Astrocyte (in vitro differentiated cells and primary cell): ENCODE measurements around the gene PXDN. TPM values are rescaled to one million over a fixed set of nuclear protein-coding genes. Genes with fewer than 3 reads are reported as not detected.

Experiments
- DNase-seq: peaks from one replicate; pipeline ENCODE4 v3.0.0-alpha.2; 2010; ENCODE audit warnings: low read depth
- FAIRE-seq: peaks from 2 replicates; lab custom pipeline; 2011; peaks lifted over from hg19 to GRCh38; lab: Jason Lieb, UNC
- H2AFZ ChIP-seq: 2 replicates; pipeline ENCODE4 v1.6.0; 2012; ENCODE audit warnings: low read depth, low read length, inconsistent platforms
- H3K27ac ChIP-seq: 2 replicates; pipeline ENCODE4 v1.5.1; 2011; ENCODE audit warnings: low read depth, low read length, inconsistent platforms
- H3K27me3 ChIP-seq: 2 replicates; pipeline ENCODE4 v1.6.0; 2011; ENCODE audit warnings: low read length, inconsistent platforms; ENCODE audit not compliant: insufficient read depth
- H3K36me3 ChIP-seq: 2 replicates; pipeline ENCODE4 v1.5.1; 2011; ENCODE audit warnings: low read length, inconsistent platforms; ENCODE audit not compliant: insufficient read depth
- H3K4me1 ChIP-seq: 2 replicates; pipeline ENCODE4 v1.5.1; 2011; ENCODE audit warnings: low read length, inconsistent platforms; ENCODE audit not compliant: insufficient read depth
- H3K4me2 ChIP-seq: 2 replicates; pipeline ENCODE4 v1.6.0; 2012; ENCODE audit warnings: low read length, inconsistent platforms
- H3K4me3 ChIP-seq: 2 replicates; pipeline ENCODE4 v1.5.1; 2011; ENCODE audit warnings: low read depth, mild to moderate bottlenecking, low read length, inconsistent platforms; ENCODE audit not compliant: insufficient read depth
- H3K79me2 ChIP-seq: 2 replicates; pipeline ENCODE4 v1.6.0; 2012; ENCODE audit warnings: mild to moderate bottlenecking, low read length, inconsistent platforms; ENCODE audit not compliant: insufficient read depth
- H3K9ac ChIP-seq: 2 replicates; pipeline ENCODE4 v1.6.0; 2012; ENCODE audit warnings: mild to moderate bottlenecking, low read length, inconsistent platforms
- H3K9me3 ChIP-seq: 2 replicates; pipeline ENCODE4 v1.5.1; 2012; ENCODE audit warnings: low read depth, mild to moderate bottlenecking, low read length, inconsistent platforms; ENCODE audit not compliant: insufficient read depth
- H4K20me1 ChIP-seq: 2 replicates; pipeline ENCODE4 v1.6.0; 2012; ENCODE audit warnings: low read length, inconsistent platforms; ENCODE audit not compliant: insufficient read depth
- H3K27ac Mint-ChIP-seq: one replicate; pipeline ENCODE4 v1.8.0; 2021; ENCODE audit warnings: mild to moderate bottlenecking, mixed read lengths; ENCODE audit not compliant: unreplicated experiment
- H3K27me3 Mint-ChIP-seq: one replicate; pipeline ENCODE4 v1.8.0; 2021; ENCODE audit warnings: low read depth, mixed read lengths; ENCODE audit not compliant: unreplicated experiment
- H3K36me3 Mint-ChIP-seq: one replicate; pipeline ENCODE4 v1.8.0; 2021; ENCODE audit warnings: low read depth, mixed read lengths; ENCODE audit not compliant: unreplicated experiment
- H3K4me1 Mint-ChIP-seq: one replicate; pipeline ENCODE4 v1.8.0; 2021; ENCODE audit warnings: low read depth, mixed read lengths; ENCODE audit not compliant: unreplicated experiment
- H3K4me3 Mint-ChIP-seq: one replicate; pipeline ENCODE4 v1.8.0; 2021; ENCODE audit warnings: mild to moderate bottlenecking, moderate library complexity, mixed read lengths; ENCODE audit not compliant: unreplicated experiment
- H3K9me3 Mint-ChIP-seq: one replicate; pipeline ENCODE4 v1.8.0; 2021; ENCODE audit warnings: mild to moderate bottlenecking, mixed read lengths; ENCODE audit not compliant: unreplicated experiment
- CTCF ChIP-seq: IDR thresholded peaks from 2 replicates; pipeline ENCODE4 v1.5.1; 2011; ENCODE audit warnings: low read depth, mild to moderate bottlenecking, inconsistent platforms, low read length, moderate library complexity; ENCODE audit not compliant: insufficient read depth
- EZH2 ChIP-seq: IDR thresholded peaks from 2 replicates; pipeline ENCODE4 v1.6.1; 2012; ENCODE audit warnings: mild to moderate bottlenecking, low read length, inconsistent platforms; ENCODE audit not compliant: insufficient read depth
- total RNA-seq: library from RNA; stranded (reverse); gene quantifications from 2 replicates; pipeline ENCODE4 v1.2.1, GENCODE V29; 2021

Gene PXDN
- total RNA-seq, 1 donor from 2014 or later: 417 TPM

GRCh38 chr2:1591461-1591770 lies 152.9 kb downstream of the PXDN start:
- Histone ChIP-seq H3K9me3 (peaks cover 2% of the 10 kb centered on the region), H3K9ac (peak overlapping the region; percentile 82), H3K27ac (peak overlapping the region; percentile 81), H2AFZ (no peak overlapping the region), H4K20me1 (no peaks in the 10 kb centered on the region), H3K4me1 (peaks cover 64% of the 10 kb centered on the region), H3K27me3 (no peaks in the 10 kb centered on the region), H3K4me2 (peak overlapping the region; percentile 54), H3K36me3 (no peaks in the 10 kb centered on the region), H3K4me3 (no peak overlapping the region), H3K79me2 (no peaks in the 10 kb centered on the region)
- TF ChIP-seq EZH2: no peak
- no peak for TF ChIP-seq CTCF
- peaks cover 25% of the 10 kb centered on the region for H3K4me1 Mint-ChIP-seq
- no peak overlapping the region for H3K27ac Mint-ChIP-seq
- no peak overlapping the region for H3K4me3 Mint-ChIP-seq
- FAIRE-seq (no peak), DNase-seq (no peak)
- no peaks in the 10 kb centered on the region for H3K36me3 Mint-ChIP-seq
- H3K27me3 Mint-ChIP-seq: peaks cover 9% of the 10 kb centered on the region
- H3K9me3 Mint-ChIP-seq: no peaks in the 10 kb centered on the region

GRCh38 chr2:1590596-1591460 lies 153.5 kb downstream of the PXDN start:
- no peaks in the 10 kb centered on the region for H3K79me2 ChIP-seq
- H3K9me3 Mint-ChIP-seq: no peaks in the 10 kb centered on the region
- H3K4me1 ChIP-seq: peaks cover 64% of the 10 kb centered on the region
- no peak for DNase-seq
- H3K9ac ChIP-seq: peak overlapping the region; percentile 82
- TF ChIP-seq CTCF: no peak
- no peak for TF ChIP-seq EZH2
- peak overlapping the region; percentile 54 for H3K4me2 ChIP-seq
- H3K9me3 ChIP-seq: no peaks in the 10 kb centered on the region
- H3K27me3 Mint-ChIP-seq: peaks cover 10% of the 10 kb centered on the region
- H3K27ac Mint-ChIP-seq: peak overlapping the region; percentile 73
- H2AFZ ChIP-seq: no peak overlapping the region
- H3K27me3 ChIP-seq: no peaks in the 10 kb centered on the region
- no peaks in the 10 kb centered on the region for H3K36me3 ChIP-seq
- no peaks in the 10 kb centered on the region for H3K36me3 Mint-ChIP-seq
- FAIRE-seq: no peak
- no peak overlapping the region for H3K27ac ChIP-seq
- H3K4me3 ChIP-seq: no peak overlapping the region
- no peak overlapping the region for H3K4me3 Mint-ChIP-seq
- peaks cover 25% of the 10 kb centered on the region for H3K4me1 Mint-ChIP-seq
- no peaks in the 10 kb centered on the region for H4K20me1 ChIP-seq

- Histone ChIP-seq H3K79me2 (no peaks in the 10 kb centered on the region), H3K9ac (peak overlapping the region; percentile 42), H3K27me3 (no peaks in the 10 kb centered on the region), H3K9me3 (no peaks in the 10 kb centered on the region), H3K27ac (peak overlapping the region; percentile 53), H3K4me3 (no peak overlapping the region), H3K4me2 (peak overlapping the region; percentile 62), H3K36me3 (no peaks in the 10 kb centered on the region), H2AFZ (no peak overlapping the region), H4K20me1 (no peaks in the 10 kb centered on the region), H3K4me1 (peaks cover 54% of the 10 kb centered on the region)
- Mint-ChIP-seq H3K36me3 (no peaks in the 10 kb centered on the region), H3K27me3 (peaks cover 10% of the 10 kb centered on the region), H3K9me3 (no peaks in the 10 kb centered on the region), H3K27ac (no peak overlapping the region), H3K4me3 (no peak overlapping the region), H3K4me1 (peaks cover 24% of the 10 kb centered on the region)
- peak; percentile 68 for DNase-seq
- no peak for FAIRE-seq
- TF ChIP-seq EZH2 (no peak), CTCF (peak; percentile 11)
Measured at GRCh38 chr2:1588978-1589621, 155.2 kb downstream of the PXDN start.
